ENCODE results near the gene FAM78B. TPM values are rescaled to one million over a fixed set of nuclear protein-coding genes. Genes with fewer than 3 reads are reported as not detected.

FAM78B gene
- total RNA-seq, 2 donors from 2014 or later = 1.5 to 4.0 TPM

- intact Hi-C loops (cut with DNase I) = no loop called here
- DNase-seq (ENCODE audit: low spot score) = no peak
Measured at GRCh38 chr1:166129006-166129405, 37.8 kb downstream of the FAM78B start.

GRCh38 chr1:166128195-166128594, 38.6 kb downstream of the FAM78B start:
- DNase-seq (ENCODE audit: low spot score) = no peak
- intact Hi-C loops (cut with DNase I) = no loop called here

GRCh38 chr1:166127003-166127402, 39.8 kb downstream of the FAM78B start:
- intact Hi-C loops (cut with DNase I) = no loop called here
- no peak for DNase-seq (ENCODE audit: low spot score)

DNA sequence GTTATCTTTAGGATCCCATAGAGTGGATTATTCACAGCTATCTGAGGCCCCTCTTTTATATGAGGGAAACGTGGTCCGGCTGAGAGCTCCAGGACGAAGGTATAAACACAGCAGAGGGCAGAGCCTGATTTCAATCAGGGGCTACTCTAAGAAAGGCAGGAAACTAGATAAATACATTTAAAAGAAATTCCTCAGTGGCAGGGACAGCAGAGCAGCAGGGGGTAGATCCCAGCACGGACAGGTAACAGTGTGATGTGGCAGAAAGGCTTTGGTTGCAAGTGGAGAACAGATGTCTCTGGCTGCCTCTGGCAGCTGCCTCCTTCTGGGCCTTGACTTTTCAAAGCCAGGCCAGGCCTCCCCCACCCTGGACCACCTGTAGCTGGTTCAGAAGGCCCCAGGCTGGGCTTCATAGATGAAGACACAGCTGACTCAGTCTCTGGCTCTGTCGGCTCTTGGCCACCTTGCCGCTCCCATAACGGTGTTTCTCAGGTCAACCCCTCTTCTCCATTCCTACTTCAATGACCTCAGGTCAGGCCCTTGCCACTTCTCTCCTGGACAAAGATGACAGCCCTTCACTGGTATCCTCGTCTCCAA, 43.8 kb downstream of the FAM78B start:
- DNase-seq (ENCODE audit: low spot score) = no peak
- intact Hi-C loops (cut with DNase I) = no loop called here

- no peak for DNase-seq (ENCODE audit: low spot score)
- intact Hi-C loops (cut with DNase I) = no loop called here
Measured at GRCh38 chr1:166121010-166121409, 45.8 kb downstream of the FAM78B start.

DNA sequence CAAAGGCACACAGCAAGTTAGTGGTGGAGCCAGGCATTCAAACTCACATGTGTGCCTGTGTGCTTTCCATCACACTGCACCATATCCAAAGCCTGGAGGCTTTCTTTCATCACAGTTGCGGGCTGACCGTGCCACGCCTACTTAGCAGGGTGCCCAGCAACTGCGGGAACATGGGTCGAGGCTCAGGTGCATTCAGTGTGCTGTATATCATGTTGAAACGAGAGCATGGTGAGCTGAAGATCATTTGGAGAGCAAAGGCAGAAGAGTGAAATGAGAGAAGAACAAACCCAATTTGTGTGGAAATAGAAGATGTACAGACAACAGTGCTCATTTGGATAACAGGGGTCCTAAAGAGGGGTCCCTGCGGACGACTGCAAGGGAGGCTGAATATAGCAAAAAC, 46.5 kb downstream of the FAM78B start:
- DNase-seq (ENCODE audit: low spot score) = no peak

DNA sequence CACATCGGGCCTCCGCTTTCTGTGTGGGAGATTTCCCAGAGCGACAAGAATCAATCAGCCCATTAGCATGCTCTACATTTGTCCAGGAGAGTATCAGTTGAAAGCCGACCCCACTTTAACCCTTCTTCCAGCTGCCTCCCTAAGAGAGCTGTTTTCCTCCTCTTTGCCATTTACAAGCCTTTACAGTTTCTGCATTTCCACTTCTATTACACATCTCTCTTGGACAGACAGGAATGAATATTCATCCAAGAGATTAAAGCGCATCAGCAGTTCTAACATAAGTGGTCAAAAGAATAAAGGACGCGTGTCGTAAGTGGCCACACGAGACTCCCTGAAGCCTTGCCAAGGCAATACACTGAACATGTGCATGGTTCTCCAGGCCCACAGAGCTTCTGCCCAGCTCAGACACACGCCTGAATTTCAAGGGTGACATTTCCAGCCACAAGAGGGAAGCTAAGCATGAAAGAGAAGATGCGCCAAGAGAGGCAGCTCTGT, 47.3 kb downstream of the FAM78B start:
- intact Hi-C loops (cut with DNase I) = no loop called here

More for the DNA sequence above, 46.5 kb downstream of the FAM78B start:
- intact Hi-C loops (cut with DNase I) = no loop called here

DNA sequence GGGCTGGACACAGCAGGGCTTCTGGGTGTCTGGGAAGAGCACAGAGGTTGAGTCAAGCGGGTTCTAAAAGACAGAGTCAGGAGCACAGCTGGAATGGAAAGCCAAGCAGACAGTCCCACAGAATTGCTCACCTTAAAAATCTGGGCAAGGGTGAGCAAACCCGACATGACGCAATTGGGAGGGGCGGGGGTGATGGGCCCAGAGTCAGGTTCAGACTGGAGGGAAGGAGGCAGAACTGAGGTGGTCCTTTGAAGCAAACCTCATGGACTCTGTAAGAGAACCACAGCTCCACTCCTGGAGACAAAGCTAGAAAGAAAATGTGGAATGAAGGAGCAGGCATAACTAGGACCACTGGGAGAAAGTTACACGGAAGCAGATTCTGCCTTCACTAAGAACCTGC, 49.0 kb downstream of the FAM78B start:
- intact Hi-C loops (cut with DNase I) = no loop called here
- no peak for DNase-seq (ENCODE audit: low spot score)

More for the DNA sequence above, 47.3 kb downstream of the FAM78B start:
- no peak for DNase-seq (ENCODE audit: low spot score)

DNA sequence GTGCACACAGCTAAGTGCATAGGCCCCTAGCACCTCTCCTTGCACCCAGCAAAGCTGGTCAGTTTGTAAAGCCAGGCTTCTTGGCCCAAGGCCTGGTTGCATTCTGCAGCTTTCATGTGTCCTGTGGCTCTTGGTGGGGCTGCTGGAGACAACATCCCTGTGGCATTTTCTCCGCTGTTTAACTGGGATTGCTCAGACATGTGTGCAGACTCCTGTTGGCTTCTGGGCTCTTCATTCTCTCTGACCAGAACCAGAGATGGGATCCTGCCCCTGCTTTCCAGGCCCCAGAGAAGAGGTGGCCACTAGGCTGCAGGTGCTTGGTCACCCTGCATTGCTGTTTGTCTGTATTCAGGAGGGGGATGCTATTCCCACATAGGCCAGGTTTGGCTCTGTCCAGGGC, 50.8 kb downstream of the FAM78B start:
- intact Hi-C loops (cut with DNase I) = no loop called here
- no peak for DNase-seq (ENCODE audit: low spot score)

DNA sequence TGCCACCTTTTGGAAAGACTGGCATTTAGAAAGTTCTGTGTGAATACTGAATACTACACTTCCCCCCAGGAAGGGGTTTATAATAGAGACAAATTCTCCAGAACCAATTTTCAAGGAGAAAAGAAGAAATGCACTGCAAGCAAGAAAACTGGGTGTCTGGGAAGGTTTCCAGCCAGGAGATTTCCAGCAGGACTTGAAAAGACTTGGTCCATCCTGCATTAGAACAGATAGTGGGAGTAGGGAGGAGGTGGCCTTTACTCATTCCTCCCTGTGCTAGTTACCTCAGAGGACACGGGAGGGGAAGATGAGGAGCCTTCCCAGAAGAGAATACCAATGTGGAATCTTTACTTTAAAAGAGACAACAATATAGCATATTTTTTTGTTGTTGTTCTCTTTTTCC, 52.4 kb downstream of the FAM78B start:
- intact Hi-C loops (cut with DNase I) = no loop called here
- DNase-seq (ENCODE audit: low spot score) = no peak

DNA sequence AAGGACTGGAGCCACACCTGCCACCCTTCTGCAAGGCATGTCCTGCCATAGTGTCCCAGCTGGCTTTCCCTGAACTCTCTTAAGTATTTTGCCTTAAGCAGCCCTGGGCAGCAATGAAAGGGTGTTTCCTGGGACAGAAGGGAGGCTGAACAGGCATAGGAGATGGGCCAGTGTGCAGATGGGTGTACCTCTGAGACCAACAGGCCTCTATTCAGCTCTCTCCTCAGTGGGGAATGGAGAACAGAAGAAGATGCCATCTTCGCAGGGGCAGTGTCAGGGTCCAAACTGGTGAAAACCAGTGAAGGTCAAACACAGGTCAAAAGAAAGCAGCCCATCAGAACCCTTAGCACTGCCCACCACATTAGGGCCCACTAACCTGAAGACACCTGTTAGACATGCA, 53.2 kb downstream of the FAM78B start:
- DNase-seq (ENCODE audit: low spot score) = no peak
- intact Hi-C loops (cut with DNase I) = no loop called here

- DNase-seq (ENCODE audit: low spot score) = no peak
- intact Hi-C loops (cut with DNase I) = no loop called here
Measured at GRCh38 chr1:166113031-166113430, 53.8 kb downstream of the FAM78B start.

DNA sequence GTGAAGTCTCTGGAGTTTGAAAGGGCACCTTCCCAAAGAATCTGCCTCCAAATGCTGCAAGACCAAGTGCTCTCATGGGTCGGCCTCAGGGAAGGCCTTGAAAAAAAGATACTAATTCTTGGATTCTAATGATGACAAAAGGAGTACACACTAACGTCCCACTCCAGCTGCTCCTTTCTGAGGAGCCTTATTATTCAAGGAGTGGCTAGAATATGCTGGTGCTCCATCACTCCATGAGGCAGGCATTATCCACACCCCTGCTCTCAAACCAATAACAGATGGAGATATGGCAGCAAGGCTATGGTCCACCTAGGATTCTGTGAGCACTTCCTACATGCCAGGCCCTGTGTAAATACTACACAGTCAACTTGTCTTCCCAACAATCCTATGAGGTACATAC, 54.4 kb downstream of the FAM78B start:
- DNase-seq (ENCODE audit: low spot score) = no peak
- intact Hi-C loops (cut with DNase I) = no loop called here

DNA sequence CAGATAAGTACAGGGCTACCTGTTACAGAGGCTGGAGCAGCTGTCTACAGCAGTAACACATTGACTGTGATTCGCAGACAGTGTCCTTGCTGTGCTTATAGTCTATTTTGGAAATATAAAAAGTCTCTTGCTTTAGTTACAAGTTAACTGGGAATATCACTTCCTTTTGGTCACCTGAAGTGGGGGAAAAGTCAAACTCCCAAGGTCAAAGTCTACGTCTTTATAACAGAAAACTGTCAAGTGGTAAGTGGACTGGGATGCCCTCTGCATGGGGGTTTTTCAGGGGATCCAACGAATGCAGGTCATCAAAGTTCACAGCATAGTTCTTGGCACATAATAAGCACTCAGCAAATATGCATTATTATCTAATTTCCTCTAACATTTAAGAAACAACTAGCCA, 55.4 kb downstream of the FAM78B start:
- intact Hi-C loops (cut with DNase I) = no loop called here
- DNase-seq (ENCODE audit: low spot score) = no peak

DNA sequence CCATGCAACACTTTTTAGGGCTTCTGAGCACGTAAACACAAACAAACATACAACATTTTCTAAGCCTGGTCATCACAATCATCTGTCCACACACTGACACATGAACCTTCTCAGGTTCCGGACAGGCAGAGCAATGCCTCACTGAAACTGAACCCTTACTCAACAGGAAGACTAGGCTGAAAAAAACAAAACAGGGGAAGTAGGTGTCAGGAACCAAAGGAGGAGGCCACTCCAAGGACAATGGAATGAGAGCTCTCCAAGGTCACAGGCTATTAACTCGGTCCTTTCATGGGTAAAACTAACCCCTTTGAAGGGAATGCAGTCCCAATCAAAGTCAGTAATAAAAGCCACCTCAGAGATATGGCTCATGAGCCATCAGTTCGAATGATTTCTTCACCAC, 76.6 kb downstream of the FAM78B start:
- DNase-seq (ENCODE audit: low spot score) = no peak
- intact Hi-C loops (cut with DNase I) = no loop called here

DNA sequence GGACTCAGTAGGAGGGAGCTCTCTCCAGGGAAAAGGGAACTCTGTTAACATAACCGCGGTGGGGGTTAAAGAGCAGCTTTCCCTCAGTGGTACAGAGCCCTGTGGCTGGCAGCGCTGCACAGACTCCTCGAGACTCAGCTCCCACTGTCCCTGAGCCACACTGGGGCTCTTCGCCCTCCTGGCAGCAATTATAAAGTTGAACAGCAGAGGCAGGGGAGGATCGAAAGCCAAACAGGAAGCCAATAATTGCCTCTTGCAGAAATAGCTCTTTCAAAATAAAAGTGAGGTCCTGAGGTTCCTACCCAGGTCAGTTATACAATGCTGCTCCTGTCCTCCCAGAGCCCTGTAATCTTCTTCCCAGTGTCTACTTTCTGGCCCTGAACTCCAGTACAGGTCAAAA, 77.0 kb downstream of the FAM78B start:
- intact Hi-C loops (cut with DNase I) = no loop called here
- DNase-seq (ENCODE audit: low spot score) = no peak

DNA sequence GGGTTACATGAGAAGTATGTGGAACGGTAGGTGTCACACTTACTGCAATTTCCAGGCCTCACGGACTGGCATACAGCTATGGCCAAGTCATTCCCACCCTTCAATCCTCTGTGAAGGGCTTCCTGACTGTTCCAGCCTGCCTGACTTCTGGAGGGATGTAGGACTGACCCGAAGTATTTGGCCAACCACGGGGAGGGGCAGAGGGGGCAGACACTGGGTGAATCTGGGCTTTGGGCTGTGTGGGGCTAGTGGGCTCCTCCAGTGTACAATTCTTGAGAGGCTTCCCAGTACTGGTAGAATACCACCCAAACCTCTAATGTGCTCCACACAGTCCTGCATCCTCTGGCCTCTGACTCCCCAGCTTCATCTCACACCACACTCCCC, 78.2 kb downstream of the FAM78B start:
- DNase-seq (ENCODE audit: low spot score) = no peak
- intact Hi-C loops (cut with DNase I) = no loop called here

DNA sequence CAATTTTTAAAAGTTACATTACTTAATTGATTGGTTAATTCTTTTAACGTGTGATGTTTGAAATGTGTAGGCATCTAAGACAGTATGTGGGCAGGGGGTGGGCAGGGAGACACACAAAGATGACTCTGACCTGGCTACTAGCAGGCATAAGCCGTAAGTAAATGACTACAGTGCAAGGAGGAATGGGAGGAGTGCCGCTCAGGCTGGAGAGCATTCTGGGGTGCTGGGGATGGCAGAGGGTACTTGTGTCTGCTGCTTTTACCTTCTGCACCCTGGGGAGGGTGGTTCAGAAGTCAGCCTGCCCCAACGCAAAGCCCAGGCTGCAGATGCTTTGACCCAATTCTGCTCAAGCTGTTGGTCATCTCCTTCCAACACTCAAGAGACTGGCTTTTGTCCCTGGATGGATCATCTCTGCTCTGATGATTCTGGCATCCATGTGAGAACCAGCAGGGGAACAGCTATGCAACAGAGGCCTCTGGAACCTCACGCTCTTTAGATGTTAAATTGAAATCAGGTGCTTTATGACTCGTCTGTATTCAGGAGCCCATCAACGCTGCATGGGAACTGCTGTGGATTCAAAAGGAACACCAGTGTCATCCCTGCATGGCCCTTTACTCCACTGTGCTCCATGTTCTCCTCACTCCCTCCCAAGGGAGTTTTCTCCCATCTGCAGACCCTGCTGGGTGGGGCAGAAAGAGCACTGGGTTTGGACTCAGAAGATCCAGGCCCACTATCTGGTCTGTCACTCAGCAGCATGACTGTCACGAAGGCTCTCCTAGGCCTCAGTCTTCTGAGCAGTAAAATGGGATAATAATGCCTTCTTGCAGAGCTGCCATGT, 78.8 kb downstream of the FAM78B start:
- DNase-seq (ENCODE audit: low spot score) = no peak
- intact Hi-C loops (cut with DNase I) = loop anchor here in 1 of 2 donors (2.0 kb wide), 1 partner anchor 23 kb away; no protein-coding TSS in a partner anchor

DNA sequence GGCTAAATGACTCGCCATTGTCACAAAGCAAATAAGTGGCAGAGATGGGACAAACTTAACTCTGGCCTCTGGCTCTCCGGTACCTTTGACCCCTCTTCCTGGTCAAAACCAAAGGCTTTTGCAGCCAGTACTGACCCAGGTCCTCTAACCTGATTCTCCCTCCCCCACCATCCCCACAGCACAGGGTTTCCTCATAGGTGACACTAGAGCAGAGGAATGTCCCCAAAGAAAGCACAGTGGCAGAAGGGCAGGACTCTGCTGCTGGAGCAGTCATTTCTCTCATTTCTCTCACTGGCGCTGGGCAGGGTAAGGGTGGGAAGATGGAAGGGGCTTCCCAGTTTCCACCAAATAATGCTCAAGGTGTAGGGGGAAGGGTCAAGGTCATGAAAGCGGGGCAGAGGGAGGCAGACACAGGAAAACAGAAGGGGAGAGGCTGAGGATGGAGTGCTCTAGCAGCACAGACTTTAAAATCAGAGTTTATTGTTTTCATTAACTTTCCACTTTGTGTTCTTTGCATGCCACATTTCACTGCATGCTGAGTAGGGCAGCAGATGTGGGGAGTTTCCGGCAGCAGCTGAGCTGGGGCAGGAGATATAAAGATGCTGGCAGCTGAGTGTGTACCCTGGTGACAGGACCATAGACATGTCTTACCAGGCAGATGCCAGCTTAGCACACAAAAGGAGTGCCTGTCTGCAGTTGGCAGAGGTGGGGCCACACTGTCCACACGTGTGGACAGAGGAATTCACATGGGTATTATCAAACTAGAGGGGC, 80.5 kb downstream of the FAM78B start:
- intact Hi-C loops (cut with DNase I) = loop anchor here in 1 of 2 donors (2.0 kb wide), 1 partner anchor 21 kb away; no protein-coding TSS in a partner anchor
- DNase-seq (ENCODE audit: low spot score) = no peak

- no peak for DNase-seq (ENCODE audit: low spot score)
- intact Hi-C loops (cut with DNase I) = no loop called here
Measured at GRCh38 chr1:166084613-166085012, 82.2 kb downstream of the FAM78B start.

Measured in posterior vena cava (tissue), 2 donors.